Endothelial cell of umbilical vein (primary cell): ENCODE results near the gene COL18A1. TPM values are rescaled to one million over a fixed set of nuclear protein-coding genes. Genes with fewer than 3 reads are reported as not detected.
"Not testable (repeated sequence)": the region's sequence is repeated elsewhere in the genome, so short reads cannot be mapped to it uniquely, and the experiment has no call there.

Source experiments
- BruUV-seq: library from RNA; stranded (reverse); fragments of 400-500 nt; replicated peaks from 2 replicates; lab custom pipeline; 2021; lab: Mats Ljungman, UMichigan
- CTCF ChIA-PET: fragments of 300-600, 350-600 bp; sonication (Branson Sonifier 250); formaldehyde crosslinking; loops from one replicate; lab custom pipeline; 2021; ENCODE audit warnings: antibody characterized with exemption, inconsistent platforms; lab: Charles Lee
- POLR2A ChIA-PET: fragments of 300-600, 350-600 bp; sonication (Branson Sonifier 250); formaldehyde crosslinking; loops from one replicate; lab custom pipeline; 2021; ENCODE audit warnings: antibody characterized with exemption, inconsistent platforms; lab: Charles Lee
- DNase-seq: peaks from one replicate; pipeline ENCODE4 v3.0.0-alpha.2; 2011; ENCODE audit warnings: low read depth, low spot score
- FAIRE-seq: peaks from 2 replicates; lab custom pipeline; 2011; peaks lifted over from hg19 to GRCh38; lab: Jason Lieb, UNC
- H2AFZ ChIP-seq: 2 replicates; pipeline ENCODE4 v1.6.0; 2012; ENCODE audit warnings: low read depth, low read length, control low read depth, inconsistent platforms
- H3K27ac ChIP-seq: 2 replicates; pipeline ENCODE4 v1.5.1; 2011; ENCODE audit warnings: low read depth, mild to moderate bottlenecking, control low read depth, low read length, moderate library complexity; ENCODE audit not compliant: insufficient read depth
- H3K27me3 ChIP-seq, 2 experiments: 2 replicates each; pipeline versions ENCODE4 v1.6.0 to v1.6.1; 2011; ENCODE audit warnings: low read length in 2 of 2, mixed read lengths in 1 of 2; ENCODE audit not compliant: control insufficient read depth in 2 of 2, insufficient read depth in 2 of 2
- H3K36me3 ChIP-seq, 2 experiments: 2 replicates in 1 of 2; 3 replicates in 1 of 2; pipeline ENCODE4 v1.5.1; 2011; ENCODE audit warnings: low read length in 2 of 2, mild to moderate bottlenecking in 1 of 2, moderate library complexity in 1 of 2; ENCODE audit not compliant: control insufficient read depth in 2 of 2, insufficient read depth in 2 of 2; ENCODE audit errors: extremely low read depth in 1 of 2
- H3K4me1 ChIP-seq: 3 replicates; pipeline ENCODE4 v1.5.1; 2011; ENCODE audit warnings: mild to moderate bottlenecking, low read length; ENCODE audit not compliant: control insufficient read depth, insufficient read depth; ENCODE audit errors: extremely low read depth
- H3K4me2 ChIP-seq: 2 replicates; pipeline ENCODE4 v1.6.1; 2011; ENCODE audit warnings: low read length, control low read depth, mixed read lengths; ENCODE audit not compliant: insufficient read depth
- H3K4me3 ChIP-seq, 3 experiments: fragments of 200-600 bp in 1 of 3; sonication (generic), shearing (Covaris generic) in 1 of 3; replicated peaks in 1 of 3; 2 replicates each; pipeline ENCODE4 v1.5.1; 2011 to 2016; ENCODE audit warnings: control low read depth in 3 of 3, low read length in 3 of 3, mild to moderate bottlenecking in 2 of 3, inconsistent platforms in 1 of 3, low read depth in 1 of 3, moderate library complexity in 1 of 3; ENCODE audit not compliant: insufficient read depth in 1 of 3
- H3K79me2 ChIP-seq: 2 replicates; pipeline ENCODE4 v1.6.0; 2012; ENCODE audit warnings: low read length, inconsistent platforms; ENCODE audit not compliant: control insufficient read depth, insufficient read depth
- H3K9ac ChIP-seq: replicated peaks from 2 replicates; pipeline ENCODE3; 2011; ENCODE audit warnings: low read length, control low read depth; ENCODE audit not compliant: insufficient read depth; ENCODE audit errors: extremely low read depth
- H3K9me1 ChIP-seq: replicated peaks from 3 replicates; pipeline ENCODE4 v1.6.0; 2011; ENCODE audit warnings: mild to moderate bottlenecking, low read length; ENCODE audit not compliant: control insufficient read depth, insufficient read depth; ENCODE audit errors: extremely low read depth
- H3K9me3 ChIP-seq: replicated peaks from 2 replicates; pipeline ENCODE4 v1.5.1; 2012; ENCODE audit warnings: low read length, inconsistent platforms; ENCODE audit not compliant: control insufficient read depth, insufficient read depth
- H4K20me1 ChIP-seq: replicated peaks from 2 replicates; pipeline ENCODE3; 2011; ENCODE audit warnings: mild to moderate bottlenecking, low read length; ENCODE audit not compliant: control insufficient read depth, insufficient read depth; ENCODE audit errors: extremely low read depth
- POLR2A ChIP-seq: IDR thresholded peaks from 2 replicates; pipeline ENCODE4 v1.6.1; 2012; ENCODE audit warnings: low read depth, mild to moderate bottlenecking, control low read depth, low read length
- dilution Hi-C: fragments of 300-500 bp; cut with MboI; formaldehyde crosslinking; loops from one replicate; pipeline ENCODE4 v1.15.0; 2019; ENCODE audit warnings: low sequenced_read_pairs; ENCODE audit not compliant: extremely low pct_ligation_motif_present
- intact Hi-C: fragments of 100-400 bp; cut with micrococcal nuclease; formaldehyde crosslinking; loops from one replicate; pipeline ENCODE4 v1.10.0; 2022
- polyA plus RNA-seq, 4 experiments: library from polyadenylated mRNA; depleted of rRNA in 3 of 4; stranded (reverse) in 3 of 4; unstranded in 1 of 4; fragments of >200 nt; gene quantifications; 2 replicates each; pipeline versions ENCODE4 v1.2.1 to v1.2.3, GENCODE V29; 2011 to 2012; ENCODE audit warnings: missing spikeins in 1 of 4
- total RNA-seq: library from RNA; stranded (reverse); gene quantifications from 2 replicates; pipeline ENCODE4 v1.2.3, GENCODE V29; 2021
- TF ChIP-seq, protein P1 (sequence below), 2 donors: IDR thresholded peaks; 1 replicate in 1 of 2; 2 replicates in 1 of 2; pipeline ENCODE4 v1.5.1; 2011; ENCODE audit warnings: low read length in 2 of 2, mild to moderate bottlenecking in 2 of 2, moderate library complexity in 2 of 2, control low read depth in 1 of 2, inconsistent platforms in 1 of 2, low read depth in 1 of 2; ENCODE audit not compliant: insufficient read depth in 1 of 2; ENCODE audit errors: extremely low read depth in 1 of 2

COL18A1 gene
- total and polyA plus RNA-seq, 2 donors (not counting 3 experiments of a cell fraction or from before 2014, with no cell fraction given), result 198 to 252 TPM

DNA sequence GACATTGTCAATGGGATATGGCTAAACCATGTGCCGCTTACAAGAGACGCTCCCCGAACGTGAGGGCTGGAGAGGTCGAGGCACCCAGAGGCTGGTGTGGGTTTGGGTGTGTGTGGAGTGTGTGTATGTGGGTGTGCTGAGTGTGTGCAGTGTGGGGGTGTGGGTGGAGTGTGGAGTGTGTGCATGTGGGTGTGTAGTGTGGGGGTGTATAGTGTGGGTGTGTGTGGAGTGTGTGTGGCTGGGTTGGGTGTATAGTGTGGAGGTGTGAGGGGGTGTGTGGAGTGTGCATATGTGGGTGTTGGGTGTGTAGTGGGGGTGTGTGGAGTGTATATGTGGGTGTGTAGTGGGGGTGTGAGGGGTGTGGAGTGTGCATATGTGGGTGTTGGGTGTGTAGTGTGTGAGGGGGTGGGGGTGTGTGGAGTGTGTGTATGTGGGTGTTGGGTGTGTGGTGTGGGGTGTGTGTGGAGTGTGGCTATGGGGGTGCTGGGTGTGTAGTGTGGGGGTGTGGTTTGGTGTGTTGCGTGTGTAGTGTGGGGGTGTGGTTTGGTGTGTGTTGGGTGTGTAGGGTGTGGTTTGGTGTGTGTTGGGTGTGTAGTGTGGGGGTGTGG is 95.1 kb downstream of the COL18A1 start:
- dilution Hi-C loops (no loop called here), intact Hi-C loops (no loop called here)
- H3K4me1 ChIP-seq, result no peaks in the 10 kb centered on the region
- H4K20me1 ChIP-seq, result no peaks in the 10 kb centered on the region
- H3K27me3 ChIP-seq, result no peaks in the 10 kb centered on the region
- ChIA-PET POLR2A (no interaction called here), CTCF (no interaction called here)
- H3K27ac ChIP-seq, result no peak overlapping the region
- H3K9me1 ChIP-seq, result no peaks in the 10 kb centered on the region
- DNase-seq (no peak), FAIRE-seq (no peak)
- H2AFZ ChIP-seq, result no peak overlapping the region
- no peak overlapping the region for H3K4me3 ChIP-seq
- H3K4me2 ChIP-seq, result no peak overlapping the region
- BruUV-seq, result no TSS peak
- no peaks in the 10 kb centered on the region for H3K9me3 ChIP-seq
- no peak overlapping the region for H3K9ac ChIP-seq
- no peak for TF ChIP-seq POLR2A
- TF ChIP-seq, protein P1, sequence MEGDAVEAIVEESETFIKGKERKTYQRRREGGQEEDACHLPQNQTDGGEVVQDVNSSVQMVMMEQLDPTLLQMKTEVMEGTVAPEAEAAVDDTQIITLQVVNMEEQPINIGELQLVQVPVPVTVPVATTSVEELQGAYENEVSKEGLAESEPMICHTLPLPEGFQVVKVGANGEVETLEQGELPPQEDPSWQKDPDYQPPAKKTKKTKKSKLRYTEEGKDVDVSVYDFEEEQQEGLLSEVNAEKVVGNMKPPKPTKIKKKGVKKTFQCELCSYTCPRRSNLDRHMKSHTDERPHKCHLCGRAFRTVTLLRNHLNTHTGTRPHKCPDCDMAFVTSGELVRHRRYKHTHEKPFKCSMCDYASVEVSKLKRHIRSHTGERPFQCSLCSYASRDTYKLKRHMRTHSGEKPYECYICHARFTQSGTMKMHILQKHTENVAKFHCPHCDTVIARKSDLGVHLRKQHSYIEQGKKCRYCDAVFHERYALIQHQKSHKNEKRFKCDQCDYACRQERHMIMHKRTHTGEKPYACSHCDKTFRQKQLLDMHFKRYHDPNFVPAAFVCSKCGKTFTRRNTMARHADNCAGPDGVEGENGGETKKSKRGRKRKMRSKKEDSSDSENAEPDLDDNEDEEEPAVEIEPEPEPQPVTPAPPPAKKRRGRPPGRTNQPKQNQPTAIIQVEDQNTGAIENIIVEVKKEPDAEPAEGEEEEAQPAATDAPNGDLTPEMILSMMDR (IDR thresholded peaks at IDR 0.05; ENCODE audit: extremely low read depth in 1 of 2, insufficient read depth in 1 of 2, low read depth in 1 of 2, low read length in 2 of 2), result no peak
- H3K79me2 ChIP-seq, result no peaks in the 10 kb centered on the region
- H3K36me3 ChIP-seq, result peaks cover 3 to 36% of the 10 kb centered on the region in 2 experiments

DNA sequence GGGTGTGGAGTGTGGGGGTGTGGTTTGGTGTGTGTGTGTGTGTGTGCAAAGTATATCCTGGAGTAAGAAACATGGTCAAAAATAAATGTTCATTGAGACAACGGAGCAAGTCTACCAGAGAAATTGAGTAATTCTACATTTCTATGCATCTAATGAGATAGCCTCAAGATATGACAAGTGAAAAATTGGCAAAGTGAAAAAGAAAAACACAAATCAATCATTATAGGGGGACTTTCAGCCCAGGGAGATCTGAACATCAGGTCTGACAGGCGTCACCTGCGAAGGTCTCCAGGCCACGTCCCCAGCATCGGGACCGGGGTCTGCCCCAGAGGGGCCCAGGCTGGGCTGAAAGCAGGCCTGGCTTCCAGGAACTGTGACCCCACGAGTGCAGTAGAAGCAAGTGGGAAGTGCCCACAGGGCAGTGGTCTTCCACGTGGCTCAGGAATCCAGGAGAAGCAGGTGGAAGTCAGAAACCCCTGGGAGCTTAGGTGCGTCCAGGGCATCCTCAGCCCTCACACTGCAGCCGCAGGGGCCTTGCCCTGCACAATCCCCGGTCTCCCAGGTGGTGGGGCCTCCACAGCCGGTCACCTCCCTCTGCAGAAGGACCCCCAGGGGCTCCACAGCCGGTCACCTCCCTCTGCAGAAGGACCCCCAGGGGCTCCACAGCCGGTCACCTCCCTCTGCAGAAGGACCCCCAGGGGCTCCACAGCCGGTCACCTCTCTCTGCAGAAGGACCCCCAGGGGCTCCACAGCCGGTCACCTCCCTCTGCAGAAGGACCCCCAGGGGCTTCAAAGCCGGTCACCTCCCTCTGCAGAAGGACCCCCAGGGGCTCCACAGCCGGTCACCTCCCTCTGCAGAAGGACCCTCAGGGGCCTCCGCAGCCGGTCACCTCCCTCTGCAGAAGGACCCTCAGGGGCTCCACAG is 96.4 kb downstream of the COL18A1 start:
- H3K4me1 ChIP-seq, H3K79me2 ChIP-seq, H3K4me3 ChIP-seq, POLR2A ChIA-PET, H3K9me1 ChIP-seq, H3K27me3 ChIP-seq, dilution Hi-C loops, intact Hi-C loops, CTCF ChIA-PET, DNase-seq, FAIRE-seq, H2AFZ ChIP-seq, H4K20me1 ChIP-seq, H3K9me3 ChIP-seq, H3K27ac ChIP-seq, H3K4me2 ChIP-seq, BruUV-seq, H3K9ac ChIP-seq: not testable (repeated sequence)
- H3K36me3 ChIP-seq, result peaks cover 3 to 25% of the 10 kb centered on the region in 2 experiments
